ENCODE measurements around the gene SAFB. TPM values are rescaled to one million over a fixed set of nuclear protein-coding genes. Genes with fewer than 3 reads are reported as not detected.

SAFB gene
- total and polyA plus RNA-seq, 11 donors, result 22.3 to 59.6 (median 48.0) TPM

- intact Hi-C loops (cut with DNase I), result loop anchor here in 4 of 10 donors (1.0 to 5.0 kb wide), 4 partner anchors 29 to 211 kb away; partner anchors contain the start of genes CATSPERD (in 4 of the 4), LONP1 (in 4 of the 4), NDUFA11 (in 1 of the 4) and SAFB (in 1 of the 4)
- TF ChIP-seq CTCF (IDR thresholded peaks at IDR 0.05) (no peak), POLR2A (IDR thresholded peaks at IDR 0.05) (no peak)
- H3K27me3 ChIP-seq, result no peaks in the 10 kb centered on the region
- 5 to 8% (median 6%) methylated on average over 41 to 54 of the region's 54 CpGs for WGBS, 4 donors
- peak overlapping the region; percentile 48 to 91 (median 77) for H3K4me3 ChIP-seq
- peaks cover 4 to 56% (median 28%) of the 10 kb centered on the region in 12 donors for H3K4me1 ChIP-seq
- H3K36me3 ChIP-seq, result peaks cover 0 to 48% (median 45%) of the 10 kb centered on the region in 9 donors
- H3K27ac ChIP-seq, result peak overlapping the region; percentile 67 to 95 (median 86)
- ATAC-seq (peak; percentile 2 to 61 (median 14)), DNase-seq (peak; percentile 79 to 83 (median 81))
- H3K9me3 ChIP-seq, result no peaks in the 10 kb centered on the region
Measured at GRCh38 chr19:5690955-5691821, 68.3 kb downstream of the SAFB start.

GRCh38 chr19:5691822-5692722 is 69.2 kb downstream of the SAFB start:
- peak overlapping the region; percentile 67 to 95 (median 86) for H3K27ac ChIP-seq
- peaks cover 0 to 57% (median 54%) of the 10 kb centered on the region in 9 donors for H3K36me3 ChIP-seq
- peaks cover 4 to 47% (median 25%) of the 10 kb centered on the region in 12 donors for H3K4me1 ChIP-seq
- H3K9me3 ChIP-seq, result no peaks in the 10 kb centered on the region
- intact Hi-C loops (cut with DNase I), result loop anchor here in 4 of 10 donors (2.0 to 5.0 kb wide), 3 partner anchors 29 to 210 kb away; partner anchors contain the start of genes CATSPERD (in 2 of the 4), LONP1 (in 2 of the 4), NDUFA11 (in 1 of the 4) and SAFB (in 1 of the 4)
- H3K4me3 ChIP-seq, result peak overlapping the region in 11 of 12 donors; percentile 48 to 91 (median 79)
- TF ChIP-seq CTCF (IDR thresholded peaks at IDR 0.05), result no peak
- no peak for TF ChIP-seq POLR2A (IDR thresholded peaks at IDR 0.05)
- no peaks in the 10 kb centered on the region for H3K27me3 ChIP-seq
- DNase-seq (peak in 1 of 5 donors; percentile 35), ATAC-seq (no peak)
- 55 to 64% (median 61%) methylated on average over 21 to 42 of the region's 42 CpGs for WGBS, 4 donors

- Histone ChIP-seq H3K9me3 (no peaks in the 10 kb centered on the region), H3K4me1 (peaks cover 4 to 40% (median 21%) of the 10 kb centered on the region in 12 donors), H3K27me3 (no peaks in the 10 kb centered on the region), H3K36me3 (peaks cover 0 to 59% (median 55%) of the 10 kb centered on the region in 9 donors), H3K27ac (no peak overlapping the region), H3K4me3 (no peak overlapping the region)
- WGBS, 4 donors, result 67 to 76% (median 69%) methylated on average over 5 to 7 of the region's 7 CpGs
- intact Hi-C loops (cut with DNase I), result loop anchor here in 3 of 10 donors (2.0 to 5.0 kb wide), 3 partner anchors 28 to 210 kb away; partner anchors contain the start of genes CATSPERD (in 1 of the 3), LONP1 (in 1 of the 3), NDUFA11 (in 1 of the 3) and SAFB (in 1 of the 3)
- no peak for ATAC-seq
- no peak for DNase-seq
- TF ChIP-seq CTCF (IDR thresholded peaks at IDR 0.05), result no peak
- no peak for TF ChIP-seq POLR2A (IDR thresholded peaks at IDR 0.05)
Measured at GRCh38 chr19:5692723-5693194, 69.9 kb downstream of the SAFB start.
